NCI-H1092 (cell line): Measurements from ENCODE around the gene CSF3.
A peak's percentile ranks its signal among the peaks of the same experiment; 100 is the strongest.

Source experiments
- DNase-seq: peaks from one replicate; lab custom pipeline; 2025; lab: John Stamatoyannopoulos, UW

The CSF3 gene

DNA sequence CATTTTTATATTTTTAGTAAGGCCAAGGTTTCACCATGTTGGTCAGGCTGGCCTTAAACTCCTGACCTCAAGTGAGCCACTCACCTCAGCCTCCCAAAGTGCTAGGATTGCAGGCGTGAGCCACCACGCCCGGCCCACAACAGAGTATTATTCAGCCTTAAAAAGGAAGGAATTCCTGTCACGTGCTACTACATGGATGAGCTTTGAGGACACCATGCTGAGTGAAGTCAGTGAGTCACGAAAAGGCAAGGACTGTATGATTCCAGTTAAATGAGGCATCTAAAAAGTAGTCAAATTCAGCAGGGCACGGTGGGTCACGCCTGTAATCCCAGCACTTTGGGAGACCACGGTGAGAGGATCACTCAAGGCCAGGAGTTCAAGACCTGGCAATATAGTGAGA lies 9.7 kb downstream of the CSF3 start:
- no peak for DNase-seq

DNA sequence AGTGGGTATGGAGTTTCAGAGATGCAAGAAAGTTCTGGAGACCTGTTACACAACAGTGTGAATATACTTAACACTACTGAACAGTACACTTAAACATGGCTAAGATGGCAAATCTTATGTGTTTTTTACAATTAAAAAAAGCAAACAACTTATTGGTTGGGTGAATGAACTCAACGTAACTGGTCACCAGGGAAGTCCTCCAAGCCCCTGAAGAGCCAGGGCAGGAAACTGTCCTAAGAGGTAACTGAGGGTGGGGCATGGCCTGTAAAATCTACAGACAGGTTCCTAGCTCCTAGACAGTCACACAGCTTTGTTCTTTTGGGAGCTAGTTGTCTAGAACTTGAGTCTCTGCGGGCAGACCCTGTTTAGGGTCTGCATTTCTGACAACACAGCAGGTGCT lies 10.3 kb downstream of the CSF3 start:
- DNase-seq: no peak

DNA sequence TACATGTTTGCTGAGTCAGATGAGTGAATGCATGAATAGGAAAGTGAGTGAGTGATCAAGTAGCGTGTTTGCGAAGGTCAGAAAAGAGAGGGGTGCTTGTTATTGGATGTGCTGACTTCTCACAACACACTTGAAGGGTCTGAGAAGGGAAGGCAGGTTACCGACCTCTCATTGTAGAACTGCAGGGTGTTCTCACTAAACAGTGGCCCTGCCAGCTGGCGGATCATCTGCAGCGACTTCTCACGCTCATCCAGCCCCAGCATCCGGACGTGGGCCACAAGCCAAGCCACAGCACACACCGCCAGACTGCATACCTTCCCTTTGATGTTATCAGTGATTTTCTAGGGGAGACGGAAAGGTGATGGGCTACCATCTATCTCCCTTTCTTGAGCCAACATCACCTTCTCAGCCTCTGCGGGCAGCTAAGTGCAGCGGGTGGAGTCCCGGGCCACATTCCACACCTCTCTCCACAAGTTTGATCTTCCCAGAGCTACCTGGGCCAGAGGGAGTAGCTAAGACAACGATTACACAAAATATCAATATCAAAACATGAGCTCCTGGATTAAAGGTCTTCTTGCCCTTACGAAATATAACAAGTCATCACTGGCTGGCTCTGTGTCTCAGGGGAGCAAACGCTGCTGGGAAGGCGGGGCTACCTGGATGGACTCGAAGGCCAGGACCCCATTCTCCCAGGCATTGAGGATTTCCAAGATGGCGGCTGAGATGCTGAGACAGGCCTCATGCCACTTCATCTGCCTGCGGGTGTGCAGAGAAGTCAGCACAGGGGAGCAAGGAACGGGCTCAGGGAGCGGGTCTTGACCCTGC lies 11.0 kb downstream of the CSF3 start:
- DNase-seq: peak; percentile 41

- DNase-seq: peak; percentile 74
These were observed 11.8 kb downstream of the CSF3 start for GRCh38 chr17:40026816-40027613.

DNA sequence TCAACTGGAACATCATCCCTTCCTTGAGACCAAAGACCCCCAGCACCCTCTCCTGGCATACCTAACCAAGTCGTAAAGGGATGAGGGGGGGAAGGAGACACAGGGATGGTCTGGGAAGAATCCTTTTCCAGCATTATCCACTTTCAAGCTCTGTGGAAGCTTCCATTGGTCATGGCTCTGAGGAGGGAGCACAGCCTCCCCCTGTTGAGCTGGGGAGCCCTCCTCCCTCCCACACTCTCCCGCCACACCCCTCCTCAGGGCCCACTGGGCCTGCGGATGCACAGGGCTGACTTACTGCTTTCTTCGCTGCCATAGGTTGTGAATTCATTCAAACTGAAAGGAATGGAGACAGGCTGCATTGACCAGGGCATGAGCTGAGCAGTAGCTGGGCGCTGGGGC lies 12.4 kb downstream of the CSF3 start:
- no peak for DNase-seq

DNA sequence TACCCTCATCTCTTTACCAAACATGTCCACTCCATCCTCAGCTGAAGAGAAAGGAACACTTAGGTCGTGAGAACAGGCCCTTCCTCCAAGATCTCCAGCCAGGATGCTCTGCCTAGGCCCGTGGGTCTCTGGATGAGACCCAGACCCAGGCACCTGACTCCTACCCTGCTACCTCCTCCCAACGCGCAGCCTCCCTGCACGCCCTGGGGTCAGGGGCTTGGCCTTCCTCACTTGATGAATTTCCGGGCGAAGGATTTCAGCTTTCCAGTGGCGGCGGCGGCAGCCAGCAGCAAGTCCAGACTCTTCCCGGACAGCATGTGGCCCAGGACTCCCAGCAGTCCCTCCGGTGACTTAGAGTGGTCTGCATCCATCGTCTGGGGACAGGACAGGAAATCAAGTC lies 13.4 kb downstream of the CSF3 start:
- no peak for DNase-seq

DNA sequence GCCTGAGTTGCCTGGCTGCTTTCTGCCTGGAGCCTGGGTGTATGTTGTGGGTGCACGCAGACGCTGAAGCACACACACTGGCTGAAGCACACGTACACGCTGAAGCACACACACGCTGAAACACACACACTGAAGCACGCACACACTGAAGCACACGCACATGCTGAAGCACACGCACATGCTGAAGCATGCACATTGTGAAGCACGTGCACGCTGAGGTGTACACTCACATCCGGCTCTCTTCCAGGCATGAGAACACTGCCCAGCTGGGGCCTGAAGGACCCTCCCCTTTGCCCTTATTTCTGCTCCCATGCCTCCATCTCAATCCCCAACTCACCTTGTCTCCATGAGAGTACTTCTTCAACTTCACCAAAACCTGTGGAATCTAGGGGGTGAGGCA lies 16.5 kb downstream of the CSF3 start:
- no peak for DNase-seq

- no peak for DNase-seq
These were observed 17.4 kb downstream of the CSF3 start for GRCh38 chr17:40032322-40033320.

DNA sequence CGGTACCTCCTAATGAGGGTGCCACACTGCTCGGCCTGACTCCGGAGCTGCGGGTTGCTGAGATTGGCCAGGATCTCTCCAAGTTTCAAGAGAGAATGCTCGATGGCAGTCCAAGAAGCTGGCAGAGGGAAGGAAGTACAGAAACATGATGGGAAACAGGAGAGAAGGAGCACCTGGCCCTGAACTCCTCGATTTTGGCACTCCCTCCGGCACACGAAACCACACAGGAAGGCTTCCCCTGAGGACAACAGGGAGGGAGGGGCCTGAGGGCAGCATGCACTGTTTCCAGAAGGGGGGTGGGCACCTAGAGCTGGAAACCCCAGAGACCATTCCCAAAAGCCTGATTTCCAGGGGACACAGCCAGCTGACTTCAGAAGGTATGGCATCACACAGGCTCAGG lies 18.1 kb downstream of the CSF3 start:
- no peak for DNase-seq

- no peak for DNase-seq
These were observed 19.4 kb downstream of the CSF3 start for GRCh38 chr17:40034426-40035161.

DNA sequence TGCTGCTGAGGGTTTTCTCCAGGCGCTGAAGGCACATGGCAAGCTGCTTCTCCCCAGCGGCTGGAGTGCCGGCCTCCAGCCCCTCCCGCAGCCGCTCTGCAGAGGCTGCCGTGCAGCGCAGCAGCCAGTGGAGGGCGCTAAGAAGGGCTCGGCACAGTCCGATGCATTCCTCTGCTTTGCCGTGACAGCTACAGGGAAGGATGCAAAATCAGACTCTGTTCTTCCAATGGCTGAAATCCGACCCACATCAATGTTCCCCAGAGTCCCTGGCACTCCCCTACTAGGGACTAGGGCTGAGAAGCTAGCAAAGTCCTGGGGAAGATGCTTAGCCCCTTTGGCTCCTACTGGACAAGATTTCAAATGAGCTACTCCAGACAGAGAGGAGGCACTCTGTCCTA lies 19.9 kb downstream of the CSF3 start:
- no peak for DNase-seq

DNA sequence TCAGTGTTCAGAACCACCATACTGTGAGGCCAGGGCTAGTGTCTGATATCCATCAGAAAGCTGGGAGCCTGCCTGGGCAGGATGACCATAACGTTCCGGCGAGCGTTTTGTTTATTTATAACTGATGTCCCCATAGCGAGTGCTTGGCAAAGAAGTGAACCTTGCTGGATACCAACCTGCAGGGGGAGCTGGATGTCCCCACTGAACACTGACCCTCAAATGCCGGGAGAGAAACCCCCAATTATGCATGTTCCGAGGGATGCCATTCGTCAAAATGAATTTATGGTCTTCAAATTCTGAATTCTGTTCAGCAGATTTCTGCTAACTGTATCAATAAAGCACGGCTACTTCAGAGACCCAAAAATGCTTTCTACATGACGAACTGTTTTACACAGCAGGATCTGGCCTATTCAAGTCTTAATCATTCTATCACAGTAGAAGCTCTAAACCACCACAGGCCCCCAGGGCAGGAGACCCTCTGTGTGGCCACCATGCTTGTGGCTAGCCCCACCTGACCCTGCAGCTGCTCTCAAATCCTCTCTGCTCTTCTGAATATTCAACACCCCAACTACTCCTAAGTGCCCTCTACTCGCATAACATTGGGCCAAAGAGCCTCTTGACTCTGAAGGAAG lies 23.8 kb downstream of the CSF3 start:
- no peak for DNase-seq

GRCh38 chr17:40041196-40041595 lies 26.0 kb downstream of the CSF3 start:
- DNase-seq: no peak

GRCh38 chr17:40056379-40057015 lies 41.3 kb downstream of the CSF3 start:
- DNase-seq: no peak

- DNase-seq: no peak
These were observed 43.0 kb downstream of the CSF3 start for GRCh38 chr17:40058186-40058784.

- DNase-seq: no peak
These were observed 43.6 kb downstream of the CSF3 start for GRCh38 chr17:40058865-40059264.

- no peak for DNase-seq
These were observed 44.7 kb downstream of the CSF3 start for GRCh38 chr17:40059729-40060475.

DNA sequence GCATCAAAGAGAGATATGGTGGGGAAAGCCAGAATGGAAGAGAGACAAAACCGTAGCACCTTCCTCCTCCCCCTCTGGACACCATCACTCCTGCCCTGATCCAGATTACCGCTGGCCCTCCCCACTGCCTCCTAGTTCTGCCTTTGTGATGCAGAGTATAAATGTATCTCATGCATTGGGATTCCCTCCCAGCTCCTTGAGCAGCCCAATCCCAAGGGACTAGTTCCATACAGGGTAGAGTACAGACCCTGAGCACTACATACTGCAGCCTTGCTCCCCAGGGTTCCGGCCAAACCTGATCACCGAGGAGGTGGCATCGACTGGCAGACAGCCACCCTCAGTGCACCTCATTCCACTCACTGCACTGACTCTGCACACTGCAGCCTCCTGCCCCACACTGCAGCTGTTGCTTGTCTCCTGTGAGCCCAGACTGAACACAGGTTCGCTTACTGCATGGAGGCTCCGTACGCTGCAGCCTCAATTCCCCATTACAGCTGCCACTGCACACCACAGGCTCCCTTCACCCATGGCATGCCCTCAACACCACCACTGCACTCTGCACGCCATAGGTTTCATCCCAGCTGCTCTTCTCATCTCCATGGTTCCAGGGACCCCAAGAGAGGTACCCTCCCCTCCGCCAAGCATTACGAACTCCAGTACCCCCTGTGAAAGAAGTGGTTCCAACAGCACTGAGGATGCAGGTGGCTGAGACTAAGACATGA lies 45.8 kb downstream of the CSF3 start:
- DNase-seq: no peak

GRCh38 chr17:40061609-40062038 lies 46.4 kb downstream of the CSF3 start:
- no peak for DNase-seq
